NT2/D1 (cell line): ENCODE data around the gene SIK2.

Experiments used
- DNase-seq: peaks from one replicate; pipeline ENCODE4 v3.0.0-alpha.2; 2011; ENCODE audit warnings: low read depth, low spot score
- H3K27me3 ChIP-seq: 2 replicates; pipeline ENCODE4 v1.6.0; 2011; ENCODE audit warnings: mild to moderate bottlenecking; ENCODE audit not compliant: insufficient read length, insufficient read depth
- H3K36me3 ChIP-seq: 2 replicates; pipeline ENCODE4 v1.6.1; 2011; ENCODE audit warnings: mild to moderate bottlenecking, low read length, mixed read lengths; ENCODE audit not compliant: insufficient read depth, insufficient read length
- H3K4me1 ChIP-seq: 2 replicates; pipeline ENCODE4 v1.5.1; 2011; ENCODE audit not compliant: insufficient read depth, insufficient read length
- H3K4me3 ChIP-seq: 2 replicates; pipeline ENCODE4 v1.5.1; 2011; ENCODE audit warnings: low read depth; ENCODE audit not compliant: insufficient read length
- H3K9ac ChIP-seq: 2 replicates; pipeline ENCODE4 v1.6.0; 2011; ENCODE audit warnings: low read depth; ENCODE audit not compliant: insufficient read length
- H3K9me3 ChIP-seq: 2 replicates; pipeline ENCODE4 v1.5.1; 2011; ENCODE audit warnings: mild to moderate bottlenecking, low read length; ENCODE audit not compliant: insufficient read depth
- SUZ12 ChIP-seq: IDR thresholded peaks from 2 replicates; pipeline ENCODE4 v1.6.1; 2011; ENCODE audit not compliant: insufficient read length, insufficient read depth; ENCODE audit errors: extremely low read depth
- YY1 ChIP-seq: IDR thresholded peaks from 2 replicates; pipeline ENCODE4 v1.6.1; 2011; ENCODE audit not compliant: insufficient read length, insufficient read depth
- ZNF274 ChIP-seq: IDR thresholded peaks from 2 replicates; pipeline ENCODE4 v1.6.1; 2011; ENCODE audit warnings: mild to moderate bottlenecking, low read depth, low read length

Gene SIK2

DNA sequence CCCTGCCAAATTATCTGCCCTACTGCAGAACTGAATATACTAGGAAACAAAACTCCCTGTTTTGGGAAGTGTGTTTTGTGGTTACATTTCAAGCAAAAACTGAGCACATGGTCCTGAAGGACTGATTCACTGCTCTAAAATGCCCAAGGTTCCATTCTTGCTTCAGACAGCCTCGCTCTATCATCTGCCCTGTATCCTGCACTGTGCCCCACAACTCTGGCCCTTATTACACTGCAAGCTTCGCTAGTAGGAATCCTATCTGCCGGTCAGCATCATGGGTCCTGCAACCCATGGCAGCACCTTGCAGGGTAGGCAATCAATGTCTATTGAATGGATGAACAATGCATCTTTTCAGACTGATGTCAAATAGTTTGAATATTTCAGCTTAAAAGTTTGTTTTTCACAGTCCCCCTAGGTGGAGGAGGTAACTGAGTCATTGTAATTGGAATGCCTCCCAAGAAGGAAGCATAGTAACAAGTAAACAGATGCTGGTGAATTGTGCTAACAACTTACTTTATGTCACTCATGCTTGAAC, 40.4 kb upstream of the SIK2 start:
- DNase-seq: peak; percentile 38
- H3K36me3 ChIP-seq: peaks cover 7% of the 10 kb centered on the region
- no peaks in the 10 kb centered on the region for H3K27me3 ChIP-seq
- TF ChIP-seq YY1: no peak
- TF ChIP-seq ZNF274: no peak
- no peak for TF ChIP-seq SUZ12
- H3K9me3 ChIP-seq: no peaks in the 10 kb centered on the region
- H3K4me1 ChIP-seq: no peaks in the 10 kb centered on the region
- H3K9ac ChIP-seq: no peak overlapping the region
- H3K4me3 ChIP-seq: no peak overlapping the region

DNA sequence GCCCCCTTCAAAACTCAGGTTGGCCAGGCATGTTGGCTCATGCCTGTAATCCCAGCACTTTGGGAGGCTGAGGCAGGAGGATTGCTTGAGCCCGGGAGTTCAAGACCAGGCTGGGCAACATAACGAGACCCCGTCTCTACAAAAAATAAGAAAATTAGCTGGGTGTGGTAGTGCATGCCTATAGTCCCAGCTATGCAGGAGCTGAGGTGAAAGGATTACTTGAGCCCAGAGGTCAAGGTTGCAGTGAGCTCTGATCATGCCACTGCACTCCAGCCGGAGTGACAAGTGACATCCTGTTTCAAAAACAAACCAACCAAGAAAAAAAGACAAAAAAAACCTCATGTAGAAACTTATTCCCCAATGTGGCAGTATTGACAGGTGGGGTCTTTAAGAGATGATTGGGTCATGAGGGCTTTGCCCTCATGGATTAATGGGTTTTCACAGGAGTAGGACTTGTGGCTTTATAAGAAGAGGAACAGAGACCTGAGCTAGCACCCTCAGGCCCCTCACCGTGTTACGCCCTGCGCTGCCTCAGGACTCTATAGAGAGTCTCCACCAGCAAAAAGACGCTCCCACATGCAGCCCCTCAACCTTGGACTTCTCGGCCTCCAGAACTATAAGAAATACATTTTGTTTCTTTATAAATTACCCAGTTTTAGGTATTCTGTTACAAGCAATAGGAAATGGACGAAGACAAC, 39.4 kb upstream of the SIK2 start:
- TF ChIP-seq SUZ12 (no peak), ZNF274 (no peak), YY1 (no peak)
- H3K36me3 ChIP-seq: peaks cover 7% of the 10 kb centered on the region
- H3K4me3 ChIP-seq: no peak overlapping the region
- no peak for DNase-seq
- no peak overlapping the region for H3K9ac ChIP-seq
- no peaks in the 10 kb centered on the region for H3K27me3 ChIP-seq
- no peaks in the 10 kb centered on the region for H3K9me3 ChIP-seq
- no peaks in the 10 kb centered on the region for H3K4me1 ChIP-seq

DNA sequence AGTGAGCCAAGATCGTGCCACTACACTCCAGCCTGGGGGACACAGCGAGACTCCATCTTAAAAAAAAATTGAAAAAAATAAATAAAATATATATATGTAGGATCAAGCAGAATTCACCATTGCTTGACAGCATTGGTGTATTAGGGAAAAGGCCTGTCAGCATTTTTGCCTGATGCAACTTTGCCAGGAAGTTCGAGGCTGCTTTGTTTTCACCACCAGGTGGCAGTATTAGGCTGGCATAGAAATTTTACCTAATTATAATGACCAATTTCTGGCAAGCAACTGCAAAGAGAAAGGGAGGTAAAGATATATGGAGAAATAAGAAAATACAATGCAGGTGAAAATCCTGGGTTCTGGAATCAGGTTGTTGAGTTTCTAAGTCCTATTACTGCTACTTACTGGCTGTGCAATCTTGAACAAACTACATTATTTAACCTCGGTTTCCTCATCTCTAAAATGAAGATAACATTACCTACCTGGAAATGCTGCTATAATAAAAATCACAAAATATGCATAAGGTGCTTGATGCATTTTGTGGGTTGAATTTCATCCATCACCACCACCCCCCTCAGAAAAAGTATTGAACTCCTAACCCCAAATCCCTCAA, 37.0 kb upstream of the SIK2 start:
- Histone ChIP-seq H3K27me3 (no peaks in the 10 kb centered on the region), H3K9ac (no peak overlapping the region), H3K36me3 (no peaks in the 10 kb centered on the region), H3K4me3 (no peak overlapping the region), H3K9me3 (no peaks in the 10 kb centered on the region), H3K4me1 (no peaks in the 10 kb centered on the region)
- no peak for TF ChIP-seq ZNF274
- TF ChIP-seq SUZ12: no peak
- no peak for TF ChIP-seq YY1
- DNase-seq: peak; percentile 52

DNA sequence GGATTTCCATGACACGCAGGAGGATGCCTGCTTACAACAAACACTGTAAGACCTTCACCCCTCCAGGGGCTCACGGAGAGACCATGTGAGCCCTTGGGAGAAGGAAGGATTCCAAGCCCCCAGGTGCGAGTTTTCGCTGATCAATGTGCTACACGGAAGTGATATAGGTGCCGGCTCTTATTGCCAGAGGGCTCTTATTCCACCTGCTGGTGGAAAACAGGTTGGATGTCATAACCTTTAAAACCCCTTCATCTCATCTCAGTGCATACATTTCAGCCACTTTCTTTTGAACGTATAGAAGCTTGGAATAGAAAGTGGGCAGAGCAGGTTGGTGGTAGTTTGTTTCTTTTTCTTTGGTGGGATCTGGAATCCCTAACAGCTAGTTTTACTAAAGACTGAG, 35.9 kb upstream of the SIK2 start:
- Histone ChIP-seq H3K9me3 (no peaks in the 10 kb centered on the region), H3K4me1 (no peaks in the 10 kb centered on the region), H3K27me3 (no peaks in the 10 kb centered on the region), H3K36me3 (no peaks in the 10 kb centered on the region), H3K4me3 (no peak overlapping the region), H3K9ac (no peak overlapping the region)
- TF ChIP-seq SUZ12 (no peak), YY1 (no peak), ZNF274 (no peak)
- no peak for DNase-seq

DNA sequence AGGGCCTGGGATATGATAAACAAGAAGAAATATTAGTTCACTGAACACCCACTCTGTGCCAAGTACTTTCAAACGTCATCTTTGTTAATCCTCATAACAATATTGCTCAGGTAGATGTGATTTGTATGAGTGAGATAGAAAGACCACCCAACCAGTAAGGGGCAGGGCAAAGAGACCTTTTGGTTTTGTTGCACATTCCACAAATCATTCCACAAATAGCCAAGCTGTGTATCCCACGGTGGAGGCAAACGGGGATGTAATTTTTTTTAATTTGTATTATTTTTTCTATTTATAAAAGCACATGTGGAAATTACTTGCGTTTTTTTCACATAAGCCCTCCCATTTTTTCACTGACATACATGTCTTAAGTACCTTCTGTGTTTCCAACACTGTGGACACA, 32.8 kb upstream of the SIK2 start:
- no peaks in the 10 kb centered on the region for H3K4me1 ChIP-seq

DNA sequence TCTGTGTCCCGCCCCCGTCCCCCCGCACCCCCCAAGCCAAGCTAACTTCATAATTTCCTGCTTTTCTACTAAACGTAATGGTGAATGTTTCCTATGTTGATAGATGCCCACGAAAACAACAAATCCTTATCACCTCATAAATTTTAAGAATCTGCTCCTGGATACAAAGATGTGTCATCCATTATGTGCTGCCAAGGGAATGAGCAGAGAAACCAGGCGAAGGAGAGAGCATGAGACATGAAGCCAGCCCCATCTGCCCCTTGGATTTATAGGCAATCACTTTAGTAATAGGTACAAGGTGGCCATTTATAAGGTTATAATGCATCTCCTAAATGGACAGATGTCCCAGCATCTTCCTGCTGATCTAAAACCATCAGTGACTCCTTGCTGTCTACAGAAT, 31.5 kb upstream of the SIK2 start:
- H3K27me3 ChIP-seq: no peaks in the 10 kb centered on the region
- H3K4me1 ChIP-seq: no peaks in the 10 kb centered on the region
- H3K4me3 ChIP-seq: no peak overlapping the region
- no peaks in the 10 kb centered on the region for H3K9me3 ChIP-seq
- no peak overlapping the region for H3K9ac ChIP-seq
- DNase-seq: no peak
- H3K36me3 ChIP-seq: no peaks in the 10 kb centered on the region
- no peak for TF ChIP-seq SUZ12
- no peak for TF ChIP-seq ZNF274
- TF ChIP-seq YY1: no peak

More for the DNA sequence above, 32.8 kb upstream of the SIK2 start:
- no peak overlapping the region for H3K4me3 ChIP-seq
- H3K9me3 ChIP-seq: no peaks in the 10 kb centered on the region
- no peak overlapping the region for H3K9ac ChIP-seq
- no peak for DNase-seq
- H3K36me3 ChIP-seq: no peaks in the 10 kb centered on the region
- TF ChIP-seq ZNF274 (no peak), SUZ12 (no peak), YY1 (no peak)
- no peaks in the 10 kb centered on the region for H3K27me3 ChIP-seq

DNA sequence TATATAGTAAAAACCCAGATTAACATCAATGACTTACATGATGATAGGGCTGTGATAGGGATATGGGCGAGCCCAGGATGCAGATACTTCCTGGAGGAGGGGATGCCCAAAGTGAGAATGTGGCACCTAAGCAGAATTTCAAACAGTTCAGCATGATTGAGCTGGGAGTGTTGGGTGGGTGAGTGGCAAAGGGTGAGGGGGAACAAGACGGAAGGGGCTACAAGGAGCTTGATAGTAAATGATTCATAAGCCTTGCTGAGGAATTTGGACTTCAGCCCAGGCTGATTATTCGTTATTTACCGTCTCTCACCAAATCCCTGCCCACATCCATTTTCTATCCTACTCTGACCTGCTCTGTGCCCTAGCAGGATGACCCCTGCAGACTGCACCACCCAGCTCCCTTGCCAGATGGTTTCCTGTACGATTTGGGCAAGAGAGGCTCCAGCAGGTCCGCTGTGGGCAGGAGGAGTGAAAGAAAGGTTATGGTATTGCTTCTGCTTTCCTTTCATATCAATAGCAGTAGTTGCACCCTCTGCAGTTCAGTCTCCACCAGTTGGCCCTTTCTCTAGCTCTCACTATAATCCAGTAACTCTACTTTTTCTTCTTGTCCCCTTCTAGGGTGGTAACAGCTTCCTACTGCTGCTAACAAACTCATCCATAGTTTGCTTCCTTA, 30.3 kb upstream of the SIK2 start:
- Histone ChIP-seq H3K4me3 (no peak overlapping the region), H3K9ac (no peak overlapping the region), H3K4me1 (no peaks in the 10 kb centered on the region), H3K36me3 (no peaks in the 10 kb centered on the region), H3K9me3 (no peaks in the 10 kb centered on the region), H3K27me3 (no peaks in the 10 kb centered on the region)
- no peak for DNase-seq
- TF ChIP-seq SUZ12 (no peak), ZNF274 (no peak), YY1 (no peak)
